ENCODE results near the gene JAKMIP2. TPM values are rescaled to one million over a fixed set of nuclear protein-coding genes. Genes with fewer than 3 reads are reported as not detected.

The JAKMIP2 gene
- total RNA-seq, 6 experiments from 2014 or later: 0.07 to 0.56 (median 0.31) TPM

DNA sequence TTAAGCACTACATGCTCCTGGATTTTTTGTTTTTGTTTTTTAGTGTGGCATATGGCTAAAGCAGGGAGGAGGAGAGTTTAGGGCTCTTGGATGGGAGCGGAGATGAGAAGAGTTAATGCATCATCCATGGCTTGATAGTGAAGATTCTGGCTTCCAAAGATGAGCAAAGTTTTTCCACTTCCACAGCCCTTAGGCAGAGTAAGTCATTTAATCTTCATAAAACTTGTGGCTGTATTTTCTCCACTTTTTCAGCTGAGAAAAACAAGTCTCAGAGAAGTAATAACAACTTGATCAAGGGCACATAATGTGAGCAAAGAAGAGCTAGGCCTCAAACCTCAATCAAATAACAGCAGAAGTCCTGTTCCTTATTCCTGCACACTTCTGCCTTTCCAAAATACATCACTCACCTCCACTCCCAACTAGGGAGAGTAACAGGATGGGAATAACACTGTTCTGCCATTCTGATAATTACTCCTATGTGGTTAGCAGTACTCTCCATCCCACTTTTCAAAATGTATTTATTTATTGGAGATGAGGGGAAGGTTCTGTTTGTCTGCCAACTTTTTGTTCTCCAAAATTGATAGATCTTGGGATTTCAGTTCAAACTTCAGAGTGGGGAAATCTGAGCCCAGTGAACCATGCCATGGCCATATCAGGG lies 218.9 kb downstream of the JAKMIP2 start:
- intact Hi-C loops (cut with DNase I): no loop called here
- no peak overlapping the region for H3K27ac ChIP-seq
- no peaks in the 10 kb centered on the region for H3K27me3 ChIP-seq
- WGBS (ENCODE audit: insufficient coverage, low coverage, low lambda C conversion rate, missing lambda C conversion rate): 93% methylated on average over 1 of the region's 1 CpG
- H3K4me3 ChIP-seq: no peak overlapping the region
- H3K36me3 ChIP-seq: no peaks in the 10 kb centered on the region
- no peaks in the 10 kb centered on the region for H3K9me3 ChIP-seq
- H3K4me1 ChIP-seq: no peaks in the 10 kb centered on the region
- no peak for DNase-seq
- no peak for ATAC-seq
- TF ChIP-seq, protein P1, sequence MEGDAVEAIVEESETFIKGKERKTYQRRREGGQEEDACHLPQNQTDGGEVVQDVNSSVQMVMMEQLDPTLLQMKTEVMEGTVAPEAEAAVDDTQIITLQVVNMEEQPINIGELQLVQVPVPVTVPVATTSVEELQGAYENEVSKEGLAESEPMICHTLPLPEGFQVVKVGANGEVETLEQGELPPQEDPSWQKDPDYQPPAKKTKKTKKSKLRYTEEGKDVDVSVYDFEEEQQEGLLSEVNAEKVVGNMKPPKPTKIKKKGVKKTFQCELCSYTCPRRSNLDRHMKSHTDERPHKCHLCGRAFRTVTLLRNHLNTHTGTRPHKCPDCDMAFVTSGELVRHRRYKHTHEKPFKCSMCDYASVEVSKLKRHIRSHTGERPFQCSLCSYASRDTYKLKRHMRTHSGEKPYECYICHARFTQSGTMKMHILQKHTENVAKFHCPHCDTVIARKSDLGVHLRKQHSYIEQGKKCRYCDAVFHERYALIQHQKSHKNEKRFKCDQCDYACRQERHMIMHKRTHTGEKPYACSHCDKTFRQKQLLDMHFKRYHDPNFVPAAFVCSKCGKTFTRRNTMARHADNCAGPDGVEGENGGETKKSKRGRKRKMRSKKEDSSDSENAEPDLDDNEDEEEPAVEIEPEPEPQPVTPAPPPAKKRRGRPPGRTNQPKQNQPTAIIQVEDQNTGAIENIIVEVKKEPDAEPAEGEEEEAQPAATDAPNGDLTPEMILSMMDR (IDR thresholded peaks at IDR 0.05): no peak
- no peak for TF ChIP-seq POLR2A (IDR thresholded peaks at IDR 0.05)

DNA sequence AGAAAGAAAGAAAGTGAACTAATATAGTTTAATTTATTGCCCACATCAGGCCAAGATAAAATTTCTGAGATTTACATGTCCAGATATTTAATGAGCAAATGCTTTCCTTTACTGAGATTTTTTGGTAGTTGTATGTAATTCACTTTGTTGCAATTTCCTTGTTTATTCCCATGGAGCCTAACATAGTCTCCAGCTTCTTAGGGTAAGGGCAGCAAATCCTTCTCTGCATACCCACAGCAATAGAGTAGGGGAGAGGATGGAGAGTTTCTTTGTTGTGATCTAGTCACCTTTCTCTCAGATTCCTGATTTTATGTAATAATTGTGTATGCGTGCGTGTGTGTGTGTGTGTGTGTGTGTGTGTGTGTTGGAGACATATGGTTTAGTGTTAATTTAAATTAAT lies 221.1 kb downstream of the JAKMIP2 start:
- intact Hi-C loops (cut with DNase I): no loop called here
- H3K36me3 ChIP-seq: no peaks in the 10 kb centered on the region
- WGBS (ENCODE audit: insufficient coverage, low coverage, low lambda C conversion rate, missing lambda C conversion rate): 76% methylated on average over 2 of the region's 2 CpGs

DNA sequence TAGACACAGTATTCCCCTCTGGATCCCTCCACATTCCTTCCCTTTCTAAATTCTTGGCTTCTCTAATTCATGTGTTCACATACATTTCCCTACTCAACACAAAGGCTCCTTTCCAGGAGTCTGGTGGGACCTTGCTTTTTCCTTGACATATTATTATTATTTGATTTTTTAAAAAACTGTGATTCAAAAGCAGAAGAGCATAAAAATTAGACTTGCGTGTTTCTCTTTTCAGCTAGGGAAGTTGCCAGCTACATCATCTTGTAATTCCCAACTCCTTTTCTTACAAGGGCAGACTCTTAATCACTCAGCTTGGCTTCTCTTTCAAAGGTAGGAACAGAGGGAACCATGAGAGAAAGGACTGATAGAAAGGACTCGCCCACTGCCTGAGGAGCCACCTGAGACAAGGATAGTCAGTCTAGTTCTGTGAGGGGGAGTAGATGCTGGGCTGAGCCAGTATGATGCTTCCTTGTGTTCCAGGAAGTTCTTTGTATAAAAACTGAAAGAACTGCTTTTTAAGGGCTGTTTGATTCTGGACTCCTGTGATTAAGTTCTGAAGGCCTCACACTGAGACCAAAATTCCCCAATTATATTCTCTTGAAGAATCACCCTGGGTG lies 221.7 kb downstream of the JAKMIP2 start:
- Histone ChIP-seq H3K27me3 (no peaks in the 10 kb centered on the region), H3K27ac (no peak overlapping the region), H3K36me3 (no peaks in the 10 kb centered on the region), H3K4me1 (no peaks in the 10 kb centered on the region), H3K9me3 (no peaks in the 10 kb centered on the region), H3K4me3 (no peak overlapping the region)
- intact Hi-C loops (cut with DNase I): no loop called here
- 69% methylated on average over 2 of the region's 2 CpGs for WGBS (ENCODE audit: insufficient coverage, low coverage, low lambda C conversion rate, missing lambda C conversion rate)
- DNase-seq: no peak
- TF ChIP-seq, protein P1 (IDR thresholded peaks at IDR 0.05): no peak
- no peak for TF ChIP-seq POLR2A (IDR thresholded peaks at IDR 0.05)
- no peak for ATAC-seq

More for the DNA sequence above, 221.1 kb downstream of the JAKMIP2 start:
- no peaks in the 10 kb centered on the region for H3K4me1 ChIP-seq
- no peaks in the 10 kb centered on the region for H3K9me3 ChIP-seq
- no peak overlapping the region for H3K4me3 ChIP-seq
- no peak for TF ChIP-seq POLR2A (IDR thresholded peaks at IDR 0.05)
- TF ChIP-seq, protein P1 (IDR thresholded peaks at IDR 0.05): no peak
- ATAC-seq: no peak
- no peaks in the 10 kb centered on the region for H3K27me3 ChIP-seq
- DNase-seq: no peak
- no peak overlapping the region for H3K27ac ChIP-seq

DNA sequence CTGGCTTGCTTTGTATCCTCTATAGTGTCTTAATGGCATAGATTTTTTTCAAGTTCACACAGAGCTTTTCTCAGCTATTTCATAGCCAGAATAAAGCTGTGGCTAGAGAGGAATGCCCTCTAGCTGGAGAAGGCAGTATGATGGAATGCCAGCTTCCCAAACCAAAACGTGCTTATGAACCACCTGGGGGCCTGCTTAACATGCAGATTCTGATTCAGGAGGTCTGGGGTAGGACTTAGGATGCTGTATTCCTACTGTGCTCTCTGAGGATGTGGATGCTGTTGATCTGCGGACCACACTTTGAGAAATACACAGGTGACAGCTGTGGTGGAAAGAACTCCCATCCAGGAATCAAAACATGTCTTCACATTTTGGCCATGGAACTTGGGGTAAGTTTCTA lies 222.8 kb downstream of the JAKMIP2 start:
- 58% methylated on average over 2 of the region's 2 CpGs for WGBS (ENCODE audit: insufficient coverage, low coverage, low lambda C conversion rate, missing lambda C conversion rate)
- H3K4me1 ChIP-seq: no peaks in the 10 kb centered on the region
- intact Hi-C loops (cut with DNase I): no loop called here

More for the DNA sequence above, 222.8 kb downstream of the JAKMIP2 start:
- Histone ChIP-seq H3K27ac (no peak overlapping the region), H3K4me3 (no peak overlapping the region), H3K27me3 (no peaks in the 10 kb centered on the region), H3K36me3 (no peaks in the 10 kb centered on the region), H3K9me3 (no peaks in the 10 kb centered on the region)
- no peak for ATAC-seq
- no peak for DNase-seq
- TF ChIP-seq POLR2A (IDR thresholded peaks at IDR 0.05): no peak
- TF ChIP-seq, protein P1 (IDR thresholded peaks at IDR 0.05): no peak
